GM12878 (cell line): ENCODE measurements around the gene FAM210A. TPM values are rescaled to one million over a fixed set of nuclear protein-coding genes. Genes with fewer than 3 reads are reported as not detected.

Source experiments
- ATAC-seq: fragments of 200-7000 bp; cut with Tn5 transposase; 3 replicates; pipeline ENCODE4 v1.9.1; 2020; ENCODE audit warnings: mild to moderate bottlenecking, moderate library complexity
- BruUV-seq: library from RNA; stranded (reverse); fragments of 400-500 nt; replicated peaks from 2 replicates; lab custom pipeline; 2021; lab: Mats Ljungman, UMichigan
- CTCF ChIA-PET: fragments of 300-600 bp; sonication (Branson Sonifier 250); formaldehyde crosslinking; extraction: SDS; loops from one replicate; lab custom pipeline; 2021; ENCODE audit warnings: inconsistent platforms; lab: Yijun Ruan, JAX
- POLR2A ChIA-PET: fragments of 350-600 bp; formaldehyde crosslinking; extraction: SDS; loops from one replicate; lab custom pipeline; 2021; ENCODE audit warnings: inconsistent platforms; lab: Charles Lee
- RAD21 ChIA-PET: fragments of 300-600 bp; sonication (Branson Sonifier 250); formaldehyde crosslinking; loops from one replicate; lab custom pipeline; 2023; ENCODE audit warnings: antibody characterized with exemption; ENCODE audit not compliant: unreplicated experiment; lab: Charles Lee
- SMC1A ChIA-PET: fragments of 300-600 bp; sonication (Branson Sonifier 250); formaldehyde crosslinking; loops from one replicate; lab custom pipeline; 2023; ENCODE audit not compliant: unreplicated experiment, uncharacterized antibody; lab: Charles Lee
- DNase-seq: peaks from one replicate; pipeline ENCODE4 v3.0.0-alpha.2; 2011; ENCODE audit warnings: low read depth, low spot score
- FAIRE-seq: peaks from 3 replicates; lab custom pipeline; 2011; peaks lifted over from hg19 to GRCh38; lab: Jason Lieb, UNC
- H2AFZ ChIP-seq: 2 replicates; pipeline ENCODE4 v1.6.0; 2011; ENCODE audit warnings: low read depth, low read length, control low read depth; ENCODE audit not compliant: control insufficient read depth
- H3K27ac ChIP-seq: 2 replicates; pipeline ENCODE4 v1.5.1; 2011; ENCODE audit warnings: control low read depth; ENCODE audit not compliant: control insufficient read depth, insufficient read depth
- H3K27me3 ChIP-seq, 2 experiments: replicated peaks in 1 of 2; 2 replicates each; pipeline versions ENCODE4 v1.6.0 to v1.6.1; 2011; ENCODE audit warnings: low read length in 1 of 2; ENCODE audit not compliant: control insufficient read depth in 2 of 2, insufficient read depth in 2 of 2
- H3K36me3 ChIP-seq, 2 experiments: 2 replicates each; pipeline ENCODE4 v1.5.1; 2011; ENCODE audit warnings: low read length in 1 of 2; ENCODE audit not compliant: control insufficient read depth in 2 of 2, insufficient read depth in 2 of 2
- H3K4me1 ChIP-seq: 2 replicates; pipeline ENCODE4 v1.6.1; 2011; ENCODE audit warnings: mild to moderate bottlenecking, low read length, moderate library complexity, mixed read lengths; ENCODE audit not compliant: control insufficient read depth, insufficient read depth
- H3K4me2 ChIP-seq: 2 replicates; pipeline ENCODE4 v1.6.0; 2011; ENCODE audit warnings: control low read depth; ENCODE audit not compliant: control insufficient read depth, insufficient read depth
- H3K4me3 ChIP-seq: fragments of 200-600 bp; sonication (generic); 2 replicates; pipeline ENCODE4 v1.5.1; 2016
- H3K79me2 ChIP-seq: 2 replicates; pipeline ENCODE4 v1.6.0; 2011; ENCODE audit warnings: low read length; ENCODE audit not compliant: control insufficient read depth, insufficient read depth
- H3K9ac ChIP-seq: 2 replicates; pipeline ENCODE4 v1.8.0; 2011; ENCODE audit warnings: low read length, control low read depth, mixed read lengths; ENCODE audit not compliant: control insufficient read depth, insufficient read depth
- H3K9me3 ChIP-seq: replicated peaks from 3 replicates; pipeline ENCODE4 v1.5.1; 2011; ENCODE audit warnings: mild to moderate bottlenecking, low read length; ENCODE audit not compliant: control insufficient read depth, insufficient read depth
- H4K20me1 ChIP-seq: 2 replicates; pipeline ENCODE4 v1.6.0; 2011; ENCODE audit not compliant: control insufficient read depth, insufficient read depth
- CBFB ChIP-seq: IDR thresholded peaks from 2 replicates; pipeline ENCODE4 v1.6.1; 2016; ENCODE audit warnings: antibody characterized with exemption, low read depth
- CEBPB ChIP-seq, 2 experiments: fragments of 150-350 bp in 1 of 2; IDR thresholded peaks; 2 replicates each; pipeline ENCODE4 v1.6.1; 2012 to 2014; ENCODE audit warnings: low read depth in 2 of 2, low read length in 2 of 2, borderline replicate concordance in 1 of 2, inconsistent platforms in 1 of 2
- CHD2 ChIP-seq: IDR thresholded peaks from 2 replicates; pipeline ENCODE4 v1.6.1; 2011; ENCODE audit warnings: low read depth, low read length, improper control_type of control experiment, borderline replicate concordance
- CREB1 ChIP-seq: IDR thresholded peaks from 2 replicates; pipeline ENCODE4 v1.6.1; 2012; ENCODE audit warnings: low read depth, mild to moderate bottlenecking, inconsistent platforms
- E2F8 ChIP-seq: fragments of 450-650 bp; IDR thresholded peaks from 2 replicates; pipeline ENCODE4 v1.6.1; 2018; ENCODE audit warnings: mild to moderate bottlenecking, low read depth, moderate library complexity; ENCODE audit not compliant: partially characterized antibody
- ELK1 ChIP-seq: IDR thresholded peaks from 2 replicates; pipeline ENCODE4 v1.6.1; 2012; ENCODE audit warnings: low read depth, low read length, improper control_type of control experiment
- FOXK2 ChIP-seq: fragments of 450-650 bp; IDR thresholded peaks from 2 replicates; pipeline ENCODE4 v1.6.1; 2017; ENCODE audit warnings: mild to moderate bottlenecking, moderate library complexity
- HDAC2 ChIP-seq: fragments of 200-600 bp; sonication (generic); IDR thresholded peaks from 2 replicates; pipeline ENCODE4 v1.6.1; 2017
- KDM1A ChIP-seq: fragments of 200-600 bp; sonication (generic); IDR thresholded peaks from 2 replicates; pipeline ENCODE4 v1.6.1; 2016; ENCODE audit warnings: borderline replicate concordance
- KLF5 ChIP-seq: fragments of 450-650 bp; IDR thresholded peaks from 2 replicates; pipeline ENCODE4 v1.6.1; 2014; ENCODE audit warnings: mild to moderate bottlenecking; ENCODE audit not compliant: partially characterized antibody
- NFYB ChIP-seq: IDR thresholded peaks from 2 replicates; pipeline ENCODE4 v1.6.1; 2011; ENCODE audit warnings: low read depth, mild to moderate bottlenecking, low read length, improper control_type of control experiment, moderate library complexity; ENCODE audit not compliant: insufficient read depth
- NR2C1 ChIP-seq: fragments of 450-650 bp; IDR thresholded peaks from 2 replicates; pipeline ENCODE4 v1.6.1; 2017; ENCODE audit warnings: antibody characterized with exemption, mild to moderate bottlenecking, moderate library complexity
- POLR2AphosphoS2 ChIP-seq: IDR thresholded peaks from 2 replicates; pipeline ENCODE4 v1.6.1; 2011; ENCODE audit warnings: low read depth, mild to moderate bottlenecking, low read length, improper control_type of control experiment, moderate library complexity
- RFX5 ChIP-seq: IDR thresholded peaks from 2 replicates; pipeline ENCODE4 v1.6.1; 2011; ENCODE audit warnings: low read depth, low read length, improper control_type of control experiment
- SP1 ChIP-seq: IDR thresholded peaks from one replicate; pipeline ENCODE4 v1.6.1; 2011; ENCODE audit warnings: low read depth, low read length
- WRNIP1 ChIP-seq: IDR thresholded peaks from 2 replicates; pipeline ENCODE4 v1.6.1; 2011; ENCODE audit warnings: low read depth, low read length, improper control_type of control experiment, borderline replicate concordance
- ZBTB40 ChIP-seq: fragments of 450-650 bp; IDR thresholded peaks from 2 replicates; pipeline ENCODE4 v1.6.1; 2016; ENCODE audit warnings: mild to moderate bottlenecking, moderate library complexity, borderline replicate concordance
- WGBS: methylation state at CpG from one replicate; pipeline ENCODE4 v1.1.6; 2016; ENCODE audit warnings: low lambda C conversion rate; ENCODE audit not compliant: insufficient replicate concordance, insufficient coverage; ENCODE audit errors: missing lambda C conversion rate; 5-methylcytosine and 5-hydroxymethylcytosine counted together
- in situ Hi-C: fragments of 300-500 bp; cut with MboI; formaldehyde crosslinking; loops from 9 replicates; pipeline ENCODE4 v1.14.3; 2018; ENCODE audit warnings: mixed read lengths
- intact Hi-C: fragments of 100-400 bp; cut with micrococcal nuclease; formaldehyde crosslinking; loops from one replicate; pipeline ENCODE4 v1.14.2; 2022; ENCODE audit not compliant: unreplicated experiment
- polyA plus RNA-seq, 11 experiments: library from polyadenylated mRNA; depleted of rRNA in 4 of 11; unstranded in 6 of 11; stranded (reverse) in 5 of 11; fragments of >200 nt; fragmentation: Nextera tagmentation in 4 of 11; fragmentation: Illumina TruSeq in 1 of 11; extraction: Ambion mirVana in 4 of 11; extraction: Trizol in 1 of 11; gene quantifications; 1 replicate in 1 of 11; 2 replicates in 10 of 11; pipeline versions ENCODE4 v1.2.1 to v1.2.3, GENCODE V29; 2011 to 2016; ENCODE audit warnings: inconsistent platforms in 2 of 11, missing spikeins in 2 of 11, low read depth in 1 of 11
- total RNA-seq, 4 experiments: library from RNA; depleted of rRNA in 3 of 4; stranded (reverse); fragments of >200 nt in 3 of 4; fragmentation: Illumina TruSeq in 1 of 4; extraction: Trizol in 1 of 4; gene quantifications; 2 replicates each; pipeline versions ENCODE4 v1.2.1 to v1.2.3, GENCODE V29; 2013 to 2021

Gene FAM210A
- total and polyA plus RNA-seq, 10 of the 15 experiments (the other 5 are each of a cell fraction or from before 2014, with no cell fraction given) = 10.3 to 56.3 (median 17.7) TPM

GRCh38 chr18:13716916-13717315, 9.4 kb downstream of the FAM210A start:
- in situ Hi-C loops (no loop called here), intact Hi-C loops (no loop called here)
- Histone ChIP-seq H3K36me3 (peaks cover 0 to 5% of the 10 kb centered on the region in 2 experiments; a peak in 1 of 4 replicates), H3K9ac (no peak overlapping the region), H3K9me3 (peaks cover 9% of the 10 kb centered on the region; the same call in 2 of the 3 replicates), H3K4me1 (no peaks in the 10 kb centered on the region), H2AFZ (no peak overlapping the region), H3K27me3 (no peaks in the 10 kb centered on the region), H3K27ac (no peak overlapping the region), H3K79me2 (peaks cover 75% of the 10 kb centered on the region), H3K4me3 (no peak overlapping the region), H4K20me1 (no peaks in the 10 kb centered on the region; the same call in 1 of the 2 replicates), H3K4me2 (no peak overlapping the region)
- BruUV-seq = no TSS peak
- ChIA-PET POLR2A (no interaction called here), RAD21 (no interaction called here), CTCF (no interaction called here), SMC1A (no interaction called here)
- ATAC-seq (no peak), DNase-seq (no peak), FAIRE-seq (no peak)
- TF ChIP-seq CBFB (no peak), ZBTB40 (no peak), KLF5 (no peak), CEBPB (IDR thresholded peaks at IDR 0.05; ENCODE audit: borderline replicate concordance in 1 of 2, low read depth in 2 of 2, low read length in 2 of 2) (no peak), CHD2 (no peak), NR2C1 (no peak), SP1 (no peak), POLR2AphosphoS2 (no peak), KDM1A (no peak), HDAC2 (no peak), FOXK2 (no peak), RFX5 (no peak), CREB1 (no peak), ELK1 (no peak), WRNIP1 (no peak), E2F8 (no peak), NFYB (no peak)
- 83% methylated on average over 4 of the region's 4 CpGs for WGBS
